HCT116 (cell line): ENCODE results near the gene LPAR5. TPM values are rescaled to one million over a fixed set of nuclear protein-coding genes. Genes with fewer than 3 reads are reported as not detected.

Experiments
- ATAC-seq: fragments of 200-7000 bp; cut with Tn5 transposase; 2 replicates; pipeline ENCODE4 v1.9.1; 2020; ENCODE audit warnings: mild to moderate bottlenecking, moderate library complexity
- Bru-seq: library from RNA; stranded (reverse); fragments of 400-500 nt; gene quantifications from one replicate; lab custom pipeline; 2021; lab: Mats Ljungman, UMichigan
- BruChase-seq, 2 experiments: library from RNA; stranded (reverse); fragments of 400-500 nt; gene quantifications; one replicate each; lab custom pipeline; 2021; lab: Mats Ljungman, UMichigan
- BruUV-seq: library from RNA; stranded (reverse); fragments of 400-500 nt; replicated peaks from 2 replicates; lab custom pipeline; 2021; lab: Mats Ljungman, UMichigan
- CTCF ChIA-PET: fragments of 300-600 bp; sonication (Branson Sonifier 250); formaldehyde crosslinking; loops from one replicate; lab custom pipeline; 2021; ENCODE audit warnings: antibody characterized with exemption; lab: Charles Lee
- POLR2A ChIA-PET: fragments of 300-600, 350-600 bp; sonication (Branson Sonifier 250); formaldehyde crosslinking; loops from one replicate; lab custom pipeline; 2021; ENCODE audit warnings: antibody characterized with exemption; lab: Charles Lee
- RAD21 ChIA-PET, 2 experiments: fragments of 300-600 bp; sonication (Branson Sonifier 250); formaldehyde crosslinking; loops; one replicate each; lab custom pipeline; 2023; ENCODE audit warnings: low total read pairs in 2 of 2; ENCODE audit not compliant: uncharacterized antibody in 2 of 2, unreplicated experiment in 2 of 2, low non-redundant PET in 1 of 2; lab: Charles Lee
- DNase-seq: peaks from one replicate; pipeline ENCODE4 v3.0.0-alpha.2; 2010; ENCODE audit warnings: low read depth, low spot score
- H2AFZ ChIP-seq: fragments of 200-600 bp; shearing (Covaris generic), sonication (generic); 2 replicates; pipeline ENCODE4 v1.6.1; 2017; ENCODE audit warnings: low read depth, mixed run types, mixed read lengths, antibody characterized with exemption, low read length; ENCODE audit not compliant: poor library complexity, severe bottlenecking
- H3K27ac ChIP-seq: 2 replicates; pipeline ENCODE4 v1.5.1; 2012; ENCODE audit warnings: low read depth, low read length
- H3K27me3 ChIP-seq: fragments of 200-600 bp; sonication (generic); 2 replicates; pipeline ENCODE4 v1.6.1; 2016; ENCODE audit warnings: mixed run types, low read length, mixed read lengths; ENCODE audit not compliant: insufficient read depth
- H3K36me3 ChIP-seq, 2 experiments: fragments of 200-500 bp in 1 of 2; fragments of 200-600 bp in 1 of 2; sonication (Bioruptor generic) in 1 of 2; sonication (generic) in 1 of 2; 2 replicates each; pipeline versions ENCODE4 v1.5.1 to v1.6.1; 2014 to 2016; ENCODE audit warnings: low read length in 2 of 2, inconsistent platforms in 1 of 2, mixed read lengths in 1 of 2, mixed run types in 1 of 2; ENCODE audit not compliant: insufficient read depth in 2 of 2, control insufficient read depth in 1 of 2
- H3K4me1 ChIP-seq, 2 experiments: fragments of 200-600 bp in 1 of 2; sonication (generic) in 1 of 2; 2 replicates each; pipeline versions ENCODE4 v1.5.1 to v1.6.1; 2012 to 2017; ENCODE audit warnings: low read length in 2 of 2, inconsistent platforms in 1 of 2, mild to moderate bottlenecking in 1 of 2, mixed read lengths in 1 of 2, mixed run types in 1 of 2, moderate library complexity in 1 of 2; ENCODE audit not compliant: insufficient read depth in 2 of 2, control insufficient read depth in 1 of 2
- H3K4me2 ChIP-seq: fragments of 200-600 bp; sonication (generic); 2 replicates; pipeline ENCODE4 v1.6.1; 2017; ENCODE audit warnings: mixed run types, low read length, mixed read lengths
- H3K4me3 ChIP-seq, 2 experiments: fragments of 200-600 bp in 1 of 2; sonication (generic) in 1 of 2; replicated peaks in 1 of 2; 2 replicates each; pipeline ENCODE4 v1.5.1; 2011 to 2016; ENCODE audit warnings: low read length in 2 of 2, control low read depth in 1 of 2, low read depth in 1 of 2, mild to moderate bottlenecking in 1 of 2, mixed read lengths in 1 of 2, mixed run types in 1 of 2
- H3K79me2 ChIP-seq: fragments of 200-600 bp; sonication (generic); 2 replicates; pipeline ENCODE4 v1.6.1; 2017; ENCODE audit warnings: mild to moderate bottlenecking, mixed run types, low read length, moderate library complexity, mixed read lengths; ENCODE audit not compliant: insufficient read depth
- H3K9ac ChIP-seq: fragments of 200-600 bp; sonication (generic); 2 replicates; pipeline ENCODE4 v1.6.1; 2016; ENCODE audit warnings: low read length, mixed read lengths
- H3K9me2 ChIP-seq: fragments of 200-600 bp; sonication (generic), shearing (Covaris generic); 2 replicates; pipeline ENCODE4 v1.6.1; 2017; ENCODE audit warnings: mixed run types, mild to moderate bottlenecking, moderate library complexity; ENCODE audit not compliant: insufficient read depth
- H3K9me3 ChIP-seq, 2 experiments: fragments of 200-500 bp in 1 of 2; fragments of 200-600 bp in 1 of 2; sonication (Bioruptor generic) in 1 of 2; sonication (generic) in 1 of 2; 2 replicates each; pipeline ENCODE4 v1.6.1; 2014 to 2017; ENCODE audit warnings: low read length in 2 of 2, mixed read lengths in 2 of 2, inconsistent platforms in 1 of 2, low read depth in 1 of 2, mild to moderate bottlenecking in 1 of 2, mixed run types in 1 of 2, moderate library complexity in 1 of 2; ENCODE audit not compliant: control insufficient read depth in 1 of 2, insufficient read depth in 1 of 2
- H4K20me1 ChIP-seq: fragments of 200-600 bp; sonication (generic), shearing (Covaris generic); 2 replicates; pipeline ENCODE4 v1.6.1; 2017; ENCODE audit warnings: mixed run types, mild to moderate bottlenecking, moderate library complexity; ENCODE audit not compliant: insufficient read depth
- CBX3 ChIP-seq: IDR thresholded peaks from 2 replicates; pipeline ENCODE4 v1.6.1; 2012; ENCODE audit warnings: low read depth
- EGR1 ChIP-seq: IDR thresholded peaks from 2 replicates; pipeline ENCODE4 v1.6.1; 2012; ENCODE audit warnings: low read depth
- EZH2 ChIP-seq: fragments of 200-600 bp; sonication (generic); IDR thresholded peaks from 2 replicates; pipeline ENCODE4 v1.6.1; 2017; ENCODE audit warnings: antibody characterized with exemption, mixed run types
- EZH2phosphoT487 ChIP-seq: fragments of 200-600 bp; IDR thresholded peaks from 2 replicates; pipeline ENCODE4 v1.6.1; 2018; ENCODE audit warnings: antibody characterized with exemption, borderline replicate concordance
- FOSL1 ChIP-seq: IDR thresholded peaks from 2 replicates; pipeline ENCODE4 v1.6.1; 2012; ENCODE audit warnings: low read depth
- POLR2AphosphoS5 ChIP-seq: IDR thresholded peaks from 2 replicates; pipeline ENCODE4 v1.6.1; 2011; ENCODE audit warnings: mild to moderate bottlenecking, low read depth, low read length, moderate library complexity
- RAD21 ChIP-seq: IDR thresholded peaks from 2 replicates; pipeline ENCODE4 v1.6.1; 2012; ENCODE audit warnings: low read depth, mild to moderate bottlenecking
- SP1 ChIP-seq: IDR thresholded peaks from 2 replicates; pipeline ENCODE4 v1.6.1; 2012; ENCODE audit warnings: low read depth
- SRF ChIP-seq: IDR thresholded peaks from 2 replicates; pipeline ENCODE4 v1.6.1; 2012; ENCODE audit warnings: low read depth
- TCF7L2 ChIP-seq: IDR thresholded peaks from 2 replicates; pipeline ENCODE4 v1.7.0; 2011; ENCODE audit warnings: borderline replicate concordance, inconsistent platforms; ENCODE audit not compliant: insufficient read depth, insufficient read length; ENCODE audit errors: extremely low read depth
- YY1 ChIP-seq: IDR thresholded peaks from 2 replicates; pipeline ENCODE4 v1.6.1; 2011; ENCODE audit warnings: low read length, low read depth, moderate library complexity, mild to moderate bottlenecking; ENCODE audit not compliant: insufficient replicate concordance; ENCODE audit errors: extremely low read depth
- intact Hi-C: fragments of 100-400 bp; cut with micrococcal nuclease; formaldehyde crosslinking; loops from 2 replicates; pipeline ENCODE4 v1.10.0; 2022
- long read RNA-seq: library from polyadenylated mRNA; unstranded; transcript quantifications from one replicate; pipeline ENCODE4 v2.0.0, GENCODE V29; 2021; ENCODE audit not compliant: unreplicated experiment
- polyA plus RNA-seq: library from polyadenylated mRNA; unstranded; fragments of >200 nt; gene quantifications from 2 replicates; pipeline ENCODE4 v1.2.1, GENCODE V29; 2012; ENCODE audit warnings: missing spikeins
- total RNA-seq: library from RNA; stranded (reverse); gene quantifications from one replicate; pipeline ENCODE4 v1.2.1, GENCODE V29; 2021; ENCODE audit not compliant: unreplicated experiment
- TF ChIP-seq, protein P1 (sequence below), 3 experiments: fragments of 200-600 bp in 1 of 3; sonication (generic) in 1 of 3; IDR thresholded peaks in 2 of 3; conservative IDR thresholded peaks in 1 of 3; 2 replicates each; pipeline ENCODE4 v1.5.1; 2012 to 2017; ENCODE audit warnings: low read depth in 2 of 3, low read length in 2 of 3, antibody characterized with exemption in 1 of 3, borderline replicate concordance in 1 of 3, control low read depth in 1 of 3, mild to moderate bottlenecking in 1 of 3, mixed read lengths in 1 of 3, mixed run types in 1 of 3, moderate library complexity in 1 of 3; ENCODE audit not compliant: insufficient read depth in 1 of 3

LPAR5 gene
- total RNA-seq: 5.2 TPM
- 5.4 and 6.1 TPM in 2 replicates for polyA plus RNA-seq
- Bru-seq, nascent RNA: percentile 46 among the genes with signal in this experiment
- BruChase-seq, experiment 1, labeled RNA remaining after a 6-hour chase: percentile 50 among the genes with signal in this experiment
- percentile 56 among the genes with signal in this experiment for BruChase-seq, experiment 2, labeled RNA remaining after a 2-hour chase
- long read RNA-seq, partial matches to known transcripts: 0 of 5 reads
- long read RNA-seq, other reads (novel, unspliced or antisense): 2 of 5 reads

DNA sequence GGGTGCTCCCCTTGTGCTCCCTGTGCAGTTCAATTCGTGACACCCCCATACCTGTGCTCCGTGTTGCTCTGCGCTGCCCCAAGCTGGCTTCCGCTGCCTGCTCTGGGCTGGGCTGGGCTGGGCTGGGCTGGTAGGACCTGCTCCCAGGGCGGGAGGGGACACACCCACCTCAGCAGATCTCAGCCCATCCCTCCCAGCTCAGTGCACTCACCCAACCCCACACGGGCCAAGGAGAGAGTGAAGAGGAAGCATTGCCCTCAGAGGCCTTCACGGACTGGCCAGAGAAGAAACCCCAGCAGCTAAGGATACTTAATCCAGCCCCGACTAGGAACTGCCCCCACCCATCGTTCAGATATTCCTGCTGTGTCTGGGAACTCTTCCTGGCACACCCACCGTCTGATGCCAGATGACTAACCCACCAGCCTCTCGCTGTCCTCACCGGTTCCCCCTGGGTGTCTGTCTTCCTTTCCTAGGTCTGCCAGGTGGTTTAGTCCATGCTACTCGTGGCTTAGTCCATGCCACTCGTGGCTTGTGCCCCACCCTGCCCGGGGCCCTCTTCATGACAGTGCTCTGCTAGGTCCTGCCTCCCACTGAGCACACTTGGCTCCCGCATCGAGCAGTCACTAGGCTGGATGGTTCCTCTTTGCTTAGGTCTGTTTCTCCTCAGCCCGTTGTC lies at the start of gene LPAR5:
TSS of gene LPAR5 (minus strand) at position 104 of the 676 bp plus-strand sequence. CDS start 14,711 bp downstream, outside the sequence.
- Histone ChIP-seq H3K9me3 (no peaks in the 10 kb centered on the region), H3K9me2 (no peaks in the 10 kb centered on the region), H3K4me2 (peak within 1 kb of the TSS; percentile 79), H3K4me3 (peak within 1 kb of the TSS; percentile 53 to 57), H3K4me1 (peaks cover 14 to 28% of the 10 kb centered on the region in 2 experiments), H4K20me1 (no peaks in the 10 kb centered on the region), H3K9ac (peak within 1 kb of the TSS; percentile 61), H3K36me3 (no peaks in the 10 kb centered on the region), H3K27me3 (no peaks in the 10 kb centered on the region), H3K27ac (peak within 1 kb of the TSS; percentile 42), H2AFZ (peak within 1 kb of the TSS; percentile 72), H3K79me2 (no peaks in the 10 kb centered on the region)
- no TSS peak for BruUV-seq
- ATAC-seq (peak; percentile 95), DNase-seq (peak; percentile 32)
- CTCF ChIA-PET: interaction anchor here (1.3 kb wide), 1 partner anchor 21 kb away, joined by 3 read pairs; no protein-coding TSS in a partner anchor
- intact Hi-C loops: no loop called here
- TF ChIP-seq CBX3 (0 out of 2 replicates have a peak, but pooled peaks have one; percentile 43), RAD21 (no peak), SRF (no peak), SP1 (no peak), EZH2 (no peak), POLR2AphosphoS5 (peak; percentile 77), TCF7L2 (no peak), FOSL1 (no peak), EGR1 (no peak), EZH2phosphoT487 (no peak), YY1 (no peak)
- TF ChIP-seq, protein P1, sequence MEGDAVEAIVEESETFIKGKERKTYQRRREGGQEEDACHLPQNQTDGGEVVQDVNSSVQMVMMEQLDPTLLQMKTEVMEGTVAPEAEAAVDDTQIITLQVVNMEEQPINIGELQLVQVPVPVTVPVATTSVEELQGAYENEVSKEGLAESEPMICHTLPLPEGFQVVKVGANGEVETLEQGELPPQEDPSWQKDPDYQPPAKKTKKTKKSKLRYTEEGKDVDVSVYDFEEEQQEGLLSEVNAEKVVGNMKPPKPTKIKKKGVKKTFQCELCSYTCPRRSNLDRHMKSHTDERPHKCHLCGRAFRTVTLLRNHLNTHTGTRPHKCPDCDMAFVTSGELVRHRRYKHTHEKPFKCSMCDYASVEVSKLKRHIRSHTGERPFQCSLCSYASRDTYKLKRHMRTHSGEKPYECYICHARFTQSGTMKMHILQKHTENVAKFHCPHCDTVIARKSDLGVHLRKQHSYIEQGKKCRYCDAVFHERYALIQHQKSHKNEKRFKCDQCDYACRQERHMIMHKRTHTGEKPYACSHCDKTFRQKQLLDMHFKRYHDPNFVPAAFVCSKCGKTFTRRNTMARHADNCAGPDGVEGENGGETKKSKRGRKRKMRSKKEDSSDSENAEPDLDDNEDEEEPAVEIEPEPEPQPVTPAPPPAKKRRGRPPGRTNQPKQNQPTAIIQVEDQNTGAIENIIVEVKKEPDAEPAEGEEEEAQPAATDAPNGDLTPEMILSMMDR (IDR thresholded peaks at IDR 0.05 in 2 of 3, conservative IDR thresholded peaks at IDR 0.05 in 1 of 3; ENCODE audit: borderline replicate concordance in 1 of 3, insufficient read depth in 1 of 3, low read depth in 2 of 3, low read length in 2 of 3): no peak
- POLR2A ChIA-PET: interaction anchor here (1.0 to 1.1 kb wide), 2 partner anchors 53 to 166 kb away, joined by 3 to 5 read pairs; partner anchors contain the start of genes VAMP1 and ZNF384
- RAD21 ChIA-PET: interaction anchor here in 1 of 2 experiments (0.6 kb wide), 1 partner anchor 104 kb away, joined by 3 read pairs; no protein-coding TSS in a partner anchor
